Fibroblast of lung (primary cell): ENCODE data around the gene RALA. TPM values are rescaled to one million over a fixed set of nuclear protein-coding genes. Genes with fewer than 3 reads are reported as not detected.

Experiments used
- DNase-seq, 2 donors: peaks; one replicate each; pipeline versions ENCODE4 v3.0.0 to v3.0.0-alpha.2; 2010; ENCODE audit warnings: low read depth in 2 of 2
- H2AFZ ChIP-seq: 2 replicates; pipeline ENCODE4 v1.5.1; 2012; ENCODE audit warnings: low read length, control low read depth, inconsistent platforms
- H3K27ac ChIP-seq: 2 replicates; pipeline ENCODE4 v1.5.1; 2011; ENCODE audit warnings: low read length, control low read depth; ENCODE audit not compliant: insufficient read depth
- H3K27me3 ChIP-seq: 2 replicates; pipeline ENCODE4 v1.5.1; 2011; ENCODE audit warnings: mild to moderate bottlenecking, low read length; ENCODE audit not compliant: control insufficient read depth, insufficient read depth
- H3K36me3 ChIP-seq: 2 replicates; pipeline ENCODE4 v1.5.1; 2011; ENCODE audit warnings: low read length; ENCODE audit not compliant: control insufficient read depth, insufficient read depth
- H3K4me1 ChIP-seq: 2 replicates; pipeline ENCODE4 v1.5.1; 2011; ENCODE audit warnings: low read length; ENCODE audit not compliant: control insufficient read depth, insufficient read depth; ENCODE audit errors: extremely low read depth
- H3K4me2 ChIP-seq: 2 replicates; pipeline ENCODE4 v1.5.1; 2011; ENCODE audit warnings: low read length, control low read depth; ENCODE audit not compliant: insufficient read depth; ENCODE audit errors: extremely low read depth
- H3K4me3 ChIP-seq, 4 experiments: fragments of 200-600 bp in 1 of 4; sonication (generic) in 1 of 4; replicated peaks in 1 of 4; 2 replicates each; pipeline ENCODE4 v1.5.1; 2011 to 2016; ENCODE audit warnings: low read length in 4 of 4, low read depth in 3 of 4, mild to moderate bottlenecking in 3 of 4, control low read depth in 2 of 4, inconsistent platforms in 1 of 4, mixed read lengths in 1 of 4; ENCODE audit not compliant: insufficient read depth in 1 of 4; ENCODE audit errors: control extremely low read depth in 1 of 4
- H3K79me2 ChIP-seq: 2 replicates; pipeline ENCODE4 v1.5.1; 2012; ENCODE audit warnings: mild to moderate bottlenecking, low read length, inconsistent platforms; ENCODE audit not compliant: control insufficient read depth, insufficient read depth
- H3K9ac ChIP-seq: 2 replicates; pipeline ENCODE4 v1.5.1; 2011; ENCODE audit warnings: mild to moderate bottlenecking, low read length, control low read depth; ENCODE audit not compliant: insufficient read depth
- H3K9me3 ChIP-seq: 2 replicates; pipeline ENCODE4 v1.5.1; 2012; ENCODE audit warnings: low read depth, low read length; ENCODE audit not compliant: control insufficient read depth, insufficient read depth
- H4K20me1 ChIP-seq: 2 replicates; pipeline ENCODE4 v1.5.1; 2011; ENCODE audit warnings: low read length; ENCODE audit not compliant: control insufficient read depth, insufficient read depth; ENCODE audit errors: extremely low read depth
- EZH2 ChIP-seq: IDR thresholded peaks from 2 replicates; pipeline ENCODE4 v1.5.1; 2012; ENCODE audit warnings: low read length, control low read depth, mild to moderate bottlenecking; ENCODE audit errors: missing control alignments
- polyA plus RNA-seq, 2 donors: library from polyadenylated mRNA; depleted of rRNA in 1 of 2; stranded (reverse) in 1 of 2; unstranded in 1 of 2; fragments of >200 nt; gene quantifications; 2 replicates each; pipeline ENCODE4 v1.2.1, GENCODE V29; 2011 to 2012; ENCODE audit warnings: missing spikeins in 1 of 2
- total RNA-seq: library from RNA; depleted of rRNA; stranded (reverse); fragments of >200 nt; gene quantifications from 2 replicates; pipeline ENCODE4 v1.2.1, GENCODE V29; 2014
- TF ChIP-seq, protein P1 (sequence below), 2 donors: IDR thresholded peaks in 1 of 2; conservative IDR thresholded peaks in 1 of 2; 1 replicate in 1 of 2; 2 replicates in 1 of 2; pipeline ENCODE4 v1.5.1; 2011 to 2012; ENCODE audit warnings: low read length in 2 of 2, control low read depth in 1 of 2, inconsistent platforms in 1 of 2, low read depth in 1 of 2, mild to moderate bottlenecking in 1 of 2

RALA gene
- total and polyA plus RNA-seq, 2 donors (not counting 1 experiment from before 2014, with no cell fraction given) = 46.1 to 50.9 TPM

DNA sequence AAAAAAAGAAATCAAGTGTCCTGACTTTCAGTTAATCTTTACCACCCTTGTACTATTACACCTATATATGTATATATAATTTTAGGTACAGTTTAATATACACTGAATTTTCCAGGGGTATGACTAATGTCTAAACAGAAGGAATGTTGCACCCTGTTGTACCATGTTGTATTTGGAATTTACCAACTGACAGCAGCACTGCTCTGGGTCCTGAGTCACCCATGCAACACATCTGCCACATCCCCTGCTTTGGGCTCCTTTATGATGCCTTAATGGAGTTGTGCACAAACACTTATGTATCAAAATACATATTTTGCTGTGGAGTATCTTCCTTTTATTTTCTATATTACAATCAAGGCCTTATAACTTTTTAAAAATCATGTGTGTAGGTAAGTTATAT is 36.0 kb upstream of the RALA start:
- peak; percentile 10 to 43 for DNase-seq
- Histone ChIP-seq H3K27ac (no peak overlapping the region), H3K4me2 (no peak overlapping the region)

DNA sequence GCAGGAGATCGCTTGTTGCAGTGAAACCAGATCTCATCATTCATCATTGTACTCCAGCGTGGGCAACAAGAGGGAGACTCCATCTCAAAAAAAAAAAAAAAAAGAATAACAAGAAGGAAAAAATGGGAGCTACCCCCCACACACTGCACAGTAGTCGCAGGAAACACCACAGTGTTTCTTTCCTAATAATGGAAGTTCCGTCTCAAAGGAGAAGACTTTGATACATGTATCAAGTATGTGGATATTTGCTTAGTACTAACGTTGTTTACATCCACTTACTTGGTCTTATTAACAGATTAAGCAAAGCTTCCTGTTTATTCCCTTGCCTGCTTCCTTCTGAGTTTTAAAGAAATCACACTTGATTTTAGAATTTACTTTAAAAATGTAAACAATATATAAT is 35.0 kb upstream of the RALA start:
- H3K9me3 ChIP-seq = no peaks in the 10 kb centered on the region
- no peaks in the 10 kb centered on the region for H4K20me1 ChIP-seq
- H3K4me2 ChIP-seq = no peak overlapping the region
- no peak overlapping the region for H2AFZ ChIP-seq
- peaks cover 7% of the 10 kb centered on the region for H3K4me1 ChIP-seq
- TF ChIP-seq EZH2 = no peak
- TF ChIP-seq, protein P1, sequence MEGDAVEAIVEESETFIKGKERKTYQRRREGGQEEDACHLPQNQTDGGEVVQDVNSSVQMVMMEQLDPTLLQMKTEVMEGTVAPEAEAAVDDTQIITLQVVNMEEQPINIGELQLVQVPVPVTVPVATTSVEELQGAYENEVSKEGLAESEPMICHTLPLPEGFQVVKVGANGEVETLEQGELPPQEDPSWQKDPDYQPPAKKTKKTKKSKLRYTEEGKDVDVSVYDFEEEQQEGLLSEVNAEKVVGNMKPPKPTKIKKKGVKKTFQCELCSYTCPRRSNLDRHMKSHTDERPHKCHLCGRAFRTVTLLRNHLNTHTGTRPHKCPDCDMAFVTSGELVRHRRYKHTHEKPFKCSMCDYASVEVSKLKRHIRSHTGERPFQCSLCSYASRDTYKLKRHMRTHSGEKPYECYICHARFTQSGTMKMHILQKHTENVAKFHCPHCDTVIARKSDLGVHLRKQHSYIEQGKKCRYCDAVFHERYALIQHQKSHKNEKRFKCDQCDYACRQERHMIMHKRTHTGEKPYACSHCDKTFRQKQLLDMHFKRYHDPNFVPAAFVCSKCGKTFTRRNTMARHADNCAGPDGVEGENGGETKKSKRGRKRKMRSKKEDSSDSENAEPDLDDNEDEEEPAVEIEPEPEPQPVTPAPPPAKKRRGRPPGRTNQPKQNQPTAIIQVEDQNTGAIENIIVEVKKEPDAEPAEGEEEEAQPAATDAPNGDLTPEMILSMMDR (conservative IDR thresholded peaks at IDR 0.05 in 1 of 2, IDR thresholded peaks at IDR 0.05 in 1 of 2; ENCODE audit: low read depth in 1 of 2, low read length in 2 of 2) = no peak
- no peaks in the 10 kb centered on the region for H3K27me3 ChIP-seq
- no peaks in the 10 kb centered on the region for H3K79me2 ChIP-seq
- H3K27ac ChIP-seq = no peak overlapping the region
- no peak for DNase-seq
- H3K4me3 ChIP-seq = no peak overlapping the region
- no peaks in the 10 kb centered on the region for H3K36me3 ChIP-seq
- H3K9ac ChIP-seq = no peak overlapping the region

More for the DNA sequence above, 36.0 kb upstream of the RALA start:
- no peak for TF ChIP-seq EZH2
- TF ChIP-seq, protein P1 (conservative IDR thresholded peaks at IDR 0.05 in 1 of 2, IDR thresholded peaks at IDR 0.05 in 1 of 2; ENCODE audit: low read depth in 1 of 2, low read length in 2 of 2) = no peak
- Histone ChIP-seq H3K4me3 (no peak overlapping the region), H3K4me1 (peaks cover 7% of the 10 kb centered on the region), H3K27me3 (no peaks in the 10 kb centered on the region), H3K9me3 (no peaks in the 10 kb centered on the region), H3K79me2 (no peaks in the 10 kb centered on the region), H2AFZ (no peak overlapping the region), H4K20me1 (no peaks in the 10 kb centered on the region), H3K36me3 (no peaks in the 10 kb centered on the region), H3K9ac (no peak overlapping the region)

DNA sequence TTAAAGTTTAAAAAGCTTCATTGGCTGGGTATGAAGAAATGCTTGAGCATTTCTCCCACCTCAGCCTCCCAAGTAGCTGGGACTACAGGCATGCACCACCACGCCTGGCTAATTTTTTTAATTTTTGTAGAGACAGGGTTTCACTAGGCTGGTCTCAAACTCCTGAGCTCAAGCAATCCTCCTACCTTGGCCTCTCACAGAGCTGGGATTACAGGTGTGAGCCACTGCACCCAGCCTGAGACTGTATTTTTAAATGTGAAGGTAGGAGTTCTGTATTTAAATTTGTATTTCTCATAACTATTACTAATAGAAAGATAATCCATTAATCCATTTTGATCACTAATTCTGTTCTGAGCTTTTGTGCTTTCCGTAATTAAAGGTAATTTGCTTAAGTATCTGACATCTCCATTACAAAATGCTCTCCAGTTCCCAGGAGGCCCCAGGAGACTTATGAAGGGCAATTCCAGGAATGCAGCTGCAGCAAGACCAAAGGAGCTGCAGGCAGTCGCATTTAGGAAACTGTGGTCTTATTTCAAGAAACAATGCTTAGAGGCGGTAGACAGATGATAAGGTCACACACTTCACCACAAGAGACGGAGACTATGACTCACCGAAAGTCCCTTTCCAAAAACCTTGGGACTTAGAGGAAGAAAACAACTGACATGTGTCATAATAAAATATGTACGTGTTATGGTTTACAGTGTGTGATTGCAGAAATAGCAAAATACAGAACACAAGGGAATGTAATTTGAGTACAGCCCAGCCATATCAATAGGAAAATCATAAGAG is 33.9 kb upstream of the RALA start:
- DNase-seq = peak; percentile 64 to 97
- Histone ChIP-seq H3K4me3 (no peak overlapping the region), H3K9me3 (no peaks in the 10 kb centered on the region), H3K27me3 (no peaks in the 10 kb centered on the region), H4K20me1 (no peaks in the 10 kb centered on the region), H3K4me2 (peak overlapping the region; percentile 37), H3K27ac (no peak overlapping the region), H3K36me3 (no peaks in the 10 kb centered on the region), H3K9ac (no peak overlapping the region), H3K79me2 (no peaks in the 10 kb centered on the region), H2AFZ (no peak overlapping the region), H3K4me1 (peaks cover 7% of the 10 kb centered on the region)
- TF ChIP-seq EZH2 = no peak
- TF ChIP-seq, protein P1 (conservative IDR thresholded peaks at IDR 0.05 in 1 of 2, IDR thresholded peaks at IDR 0.05 in 1 of 2; ENCODE audit: low read depth in 1 of 2, low read length in 2 of 2) = no peak
